Endothelial cell of umbilical vein (primary cell): ENCODE measurements around the gene ABCA9. TPM values are rescaled to one million over a fixed set of nuclear protein-coding genes. Genes with fewer than 3 reads are reported as not detected.

ENCODE experiments used
- BruUV-seq: library from RNA; stranded (reverse); fragments of 400-500 nt; replicated peaks from 2 replicates; lab custom pipeline; 2021; lab: Mats Ljungman, UMichigan
- CTCF ChIA-PET: fragments of 300-600, 350-600 bp; sonication (Branson Sonifier 250); formaldehyde crosslinking; loops from one replicate; lab custom pipeline; 2021; ENCODE audit warnings: antibody characterized with exemption, inconsistent platforms; lab: Charles Lee
- POLR2A ChIA-PET: fragments of 300-600, 350-600 bp; sonication (Branson Sonifier 250); formaldehyde crosslinking; loops from one replicate; lab custom pipeline; 2021; ENCODE audit warnings: antibody characterized with exemption, inconsistent platforms; lab: Charles Lee
- DNase-seq: peaks from one replicate; pipeline ENCODE4 v3.0.0-alpha.2; 2011; ENCODE audit warnings: low read depth, low spot score
- FAIRE-seq: peaks from 2 replicates; lab custom pipeline; 2011; peaks lifted over from hg19 to GRCh38; lab: Jason Lieb, UNC
- H2AFZ ChIP-seq: 2 replicates; pipeline ENCODE4 v1.6.0; 2012; ENCODE audit warnings: low read depth, low read length, control low read depth, inconsistent platforms
- H3K27ac ChIP-seq: 2 replicates; pipeline ENCODE4 v1.5.1; 2011; ENCODE audit warnings: low read depth, mild to moderate bottlenecking, control low read depth, low read length, moderate library complexity; ENCODE audit not compliant: insufficient read depth
- H3K27me3 ChIP-seq, 2 experiments: 2 replicates each; pipeline versions ENCODE4 v1.6.0 to v1.6.1; 2011; ENCODE audit warnings: low read length in 2 of 2, mixed read lengths in 1 of 2; ENCODE audit not compliant: control insufficient read depth in 2 of 2, insufficient read depth in 2 of 2
- H3K36me3 ChIP-seq, 2 experiments: 2 replicates in 1 of 2; 3 replicates in 1 of 2; pipeline ENCODE4 v1.5.1; 2011; ENCODE audit warnings: low read length in 2 of 2, mild to moderate bottlenecking in 1 of 2, moderate library complexity in 1 of 2; ENCODE audit not compliant: control insufficient read depth in 2 of 2, insufficient read depth in 2 of 2; ENCODE audit errors: extremely low read depth in 1 of 2
- H3K4me1 ChIP-seq: 3 replicates; pipeline ENCODE4 v1.5.1; 2011; ENCODE audit warnings: mild to moderate bottlenecking, low read length; ENCODE audit not compliant: control insufficient read depth, insufficient read depth; ENCODE audit errors: extremely low read depth
- H3K4me2 ChIP-seq: 2 replicates; pipeline ENCODE4 v1.6.1; 2011; ENCODE audit warnings: low read length, control low read depth, mixed read lengths; ENCODE audit not compliant: insufficient read depth
- H3K4me3 ChIP-seq, 3 experiments: fragments of 200-600 bp in 1 of 3; sonication (generic), shearing (Covaris generic) in 1 of 3; replicated peaks in 1 of 3; 2 replicates each; pipeline ENCODE4 v1.5.1; 2011 to 2016; ENCODE audit warnings: control low read depth in 3 of 3, low read length in 3 of 3, mild to moderate bottlenecking in 2 of 3, inconsistent platforms in 1 of 3, low read depth in 1 of 3, moderate library complexity in 1 of 3; ENCODE audit not compliant: insufficient read depth in 1 of 3
- H3K79me2 ChIP-seq: 2 replicates; pipeline ENCODE4 v1.6.0; 2012; ENCODE audit warnings: low read length, inconsistent platforms; ENCODE audit not compliant: control insufficient read depth, insufficient read depth
- H3K9ac ChIP-seq: replicated peaks from 2 replicates; pipeline ENCODE3; 2011; ENCODE audit warnings: low read length, control low read depth; ENCODE audit not compliant: insufficient read depth; ENCODE audit errors: extremely low read depth
- H3K9me1 ChIP-seq: replicated peaks from 3 replicates; pipeline ENCODE4 v1.6.0; 2011; ENCODE audit warnings: mild to moderate bottlenecking, low read length; ENCODE audit not compliant: control insufficient read depth, insufficient read depth; ENCODE audit errors: extremely low read depth
- H3K9me3 ChIP-seq: replicated peaks from 2 replicates; pipeline ENCODE4 v1.5.1; 2012; ENCODE audit warnings: low read length, inconsistent platforms; ENCODE audit not compliant: control insufficient read depth, insufficient read depth
- H4K20me1 ChIP-seq: replicated peaks from 2 replicates; pipeline ENCODE3; 2011; ENCODE audit warnings: mild to moderate bottlenecking, low read length; ENCODE audit not compliant: control insufficient read depth, insufficient read depth; ENCODE audit errors: extremely low read depth
- FOS ChIP-seq: IDR thresholded peaks from 2 replicates; pipeline ENCODE4 v1.6.1; 2011; ENCODE audit warnings: mild to moderate bottlenecking, low read length, moderate library complexity, borderline replicate concordance; ENCODE audit not compliant: insufficient read depth
- GATA2 ChIP-seq: IDR thresholded peaks from 2 replicates; pipeline ENCODE4 v1.7.0; 2011; ENCODE audit warnings: low read depth, mild to moderate bottlenecking, moderate library complexity, mixed read lengths, low read length; ENCODE audit not compliant: insufficient read length, insufficient read depth
- JUN ChIP-seq: IDR thresholded peaks from 2 replicates; pipeline ENCODE4 v1.6.1; 2011; ENCODE audit warnings: borderline replicate concordance, low read depth; ENCODE audit not compliant: insufficient read length, insufficient read depth
- MYC ChIP-seq: IDR thresholded peaks from one replicate; pipeline ENCODE4 v1.6.1; 2011; ENCODE audit warnings: mild to moderate bottlenecking, low read depth, low read length
- POLR2AphosphoS5 ChIP-seq: IDR thresholded peaks from 2 replicates; pipeline ENCODE4 v1.6.1; 2012; ENCODE audit warnings: low read depth, mild to moderate bottlenecking, control low read depth, low read length, moderate library complexity; ENCODE audit not compliant: insufficient read depth
- dilution Hi-C: fragments of 300-500 bp; cut with MboI; formaldehyde crosslinking; loops from one replicate; pipeline ENCODE4 v1.15.0; 2019; ENCODE audit warnings: low sequenced_read_pairs; ENCODE audit not compliant: extremely low pct_ligation_motif_present
- intact Hi-C: fragments of 100-400 bp; cut with micrococcal nuclease; formaldehyde crosslinking; loops from one replicate; pipeline ENCODE4 v1.10.0; 2022
- polyA plus RNA-seq, 4 experiments: library from polyadenylated mRNA; depleted of rRNA in 3 of 4; stranded (reverse) in 3 of 4; unstranded in 1 of 4; fragments of >200 nt; gene quantifications; 2 replicates each; pipeline versions ENCODE4 v1.2.1 to v1.2.3, GENCODE V29; 2011 to 2012; ENCODE audit warnings: missing spikeins in 1 of 4
- total RNA-seq: library from RNA; stranded (reverse); gene quantifications from 2 replicates; pipeline ENCODE4 v1.2.3, GENCODE V29; 2021
- TF ChIP-seq, protein P1 (sequence below), 2 donors: IDR thresholded peaks; 1 replicate in 1 of 2; 2 replicates in 1 of 2; pipeline ENCODE4 v1.5.1; 2011; ENCODE audit warnings: low read length in 2 of 2, mild to moderate bottlenecking in 2 of 2, moderate library complexity in 2 of 2, control low read depth in 1 of 2, inconsistent platforms in 1 of 2, low read depth in 1 of 2; ENCODE audit not compliant: insufficient read depth in 1 of 2; ENCODE audit errors: extremely low read depth in 1 of 2

Gene ABCA9
- total and polyA plus RNA-seq, 2 donors (not counting 3 experiments of a cell fraction or from before 2014, with no cell fraction given), result 2.7 to 7.7 TPM

DNA sequence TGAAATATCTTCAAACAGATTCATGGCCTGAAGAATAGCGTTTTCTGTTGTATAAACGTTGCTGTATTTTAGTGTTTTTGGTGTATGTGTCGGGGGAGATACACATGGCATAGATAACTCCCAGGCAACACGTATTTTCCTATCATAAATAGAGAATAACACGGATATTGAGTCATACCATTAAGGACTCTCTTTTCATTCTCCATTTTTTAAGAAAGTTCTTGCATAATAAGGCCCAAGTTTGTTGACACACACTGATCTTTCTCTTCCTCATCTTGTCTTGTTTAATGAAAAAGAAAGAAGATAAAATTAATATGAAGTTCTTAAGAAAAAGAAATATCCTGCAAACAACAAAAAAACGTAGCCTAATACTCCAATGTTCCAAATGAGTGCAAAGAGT is 119.0 kb downstream of the ABCA9 start:
- Histone ChIP-seq H3K4me1 (peaks cover 13% of the 10 kb centered on the region), H3K9ac (no peak overlapping the region), H3K4me2 (no peak overlapping the region), H4K20me1 (no peaks in the 10 kb centered on the region), H3K27me3 (no peaks in the 10 kb centered on the region), H2AFZ (no peak overlapping the region), H3K79me2 (no peaks in the 10 kb centered on the region), H3K9me1 (no peaks in the 10 kb centered on the region), H3K4me3 (no peak overlapping the region), H3K27ac (no peak overlapping the region), H3K36me3 (no peaks in the 10 kb centered on the region), H3K9me3 (no peaks in the 10 kb centered on the region)
- FAIRE-seq, result no peak
- no TSS peak for BruUV-seq
- POLR2A ChIA-PET, result no interaction called here
- CTCF ChIA-PET, result interaction anchor here (1.4 to 1.6 kb wide), 2 partner anchors 9 to 147 kb away, joined by 6 read pairs; no protein-coding TSS in a partner anchor
- no peak for DNase-seq
- dilution Hi-C loops, result no loop called here
- intact Hi-C loops, result no loop called here
- TF ChIP-seq GATA2, result no peak
- TF ChIP-seq, protein P1, sequence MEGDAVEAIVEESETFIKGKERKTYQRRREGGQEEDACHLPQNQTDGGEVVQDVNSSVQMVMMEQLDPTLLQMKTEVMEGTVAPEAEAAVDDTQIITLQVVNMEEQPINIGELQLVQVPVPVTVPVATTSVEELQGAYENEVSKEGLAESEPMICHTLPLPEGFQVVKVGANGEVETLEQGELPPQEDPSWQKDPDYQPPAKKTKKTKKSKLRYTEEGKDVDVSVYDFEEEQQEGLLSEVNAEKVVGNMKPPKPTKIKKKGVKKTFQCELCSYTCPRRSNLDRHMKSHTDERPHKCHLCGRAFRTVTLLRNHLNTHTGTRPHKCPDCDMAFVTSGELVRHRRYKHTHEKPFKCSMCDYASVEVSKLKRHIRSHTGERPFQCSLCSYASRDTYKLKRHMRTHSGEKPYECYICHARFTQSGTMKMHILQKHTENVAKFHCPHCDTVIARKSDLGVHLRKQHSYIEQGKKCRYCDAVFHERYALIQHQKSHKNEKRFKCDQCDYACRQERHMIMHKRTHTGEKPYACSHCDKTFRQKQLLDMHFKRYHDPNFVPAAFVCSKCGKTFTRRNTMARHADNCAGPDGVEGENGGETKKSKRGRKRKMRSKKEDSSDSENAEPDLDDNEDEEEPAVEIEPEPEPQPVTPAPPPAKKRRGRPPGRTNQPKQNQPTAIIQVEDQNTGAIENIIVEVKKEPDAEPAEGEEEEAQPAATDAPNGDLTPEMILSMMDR (IDR thresholded peaks at IDR 0.05; ENCODE audit: extremely low read depth in 1 of 2, insufficient read depth in 1 of 2, low read depth in 1 of 2, low read length in 2 of 2), result no peak

DNA sequence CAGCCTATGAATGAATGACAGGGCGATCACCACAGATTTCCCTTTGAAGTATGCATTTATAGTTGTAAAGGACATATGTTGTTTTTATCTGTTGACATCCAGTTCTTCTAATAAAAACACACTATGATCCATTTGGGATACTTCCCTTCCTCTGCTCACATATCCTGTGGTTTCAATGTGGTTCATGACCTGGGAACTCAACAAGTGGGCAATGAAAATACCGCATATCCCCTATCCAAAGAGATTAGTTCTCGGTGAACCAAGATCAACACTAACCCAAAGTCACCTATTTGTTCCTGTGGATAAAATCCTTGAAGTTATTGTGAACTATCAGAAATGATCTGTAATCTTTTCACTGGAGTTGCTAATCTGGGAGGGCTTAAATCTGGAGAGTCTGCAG is 121.5 kb downstream of the ABCA9 start:
- intact Hi-C loops (no loop called here), dilution Hi-C loops (no loop called here)
- peaks cover 13% of the 10 kb centered on the region for H3K4me1 ChIP-seq
- no peaks in the 10 kb centered on the region for H3K79me2 ChIP-seq
- DNase-seq (peak; percentile 90), FAIRE-seq (peak; percentile 68)
- TF ChIP-seq FOS (peak; percentile 13), MYC (no peak), GATA2 (peak; percentile 90), JUN (no peak), POLR2AphosphoS5 (peak; percentile 88)
- H3K4me2 ChIP-seq, result peak overlapping the region; percentile 20
- no peaks in the 10 kb centered on the region for H3K9me1 ChIP-seq
- no peak overlapping the region for H3K27ac ChIP-seq
- CTCF ChIA-PET, result interaction anchor here (1.0 kb wide), 2 partner anchors 16 to 28 kb away, joined by 3 read pairs; partner anchors contain the start of gene ABCA8
- POLR2A ChIA-PET, result no interaction called here
- no peak overlapping the region for H3K4me3 ChIP-seq
- no peak overlapping the region for H2AFZ ChIP-seq
- H3K36me3 ChIP-seq, result no peaks in the 10 kb centered on the region
- H3K27me3 ChIP-seq, result no peaks in the 10 kb centered on the region
- no peaks in the 10 kb centered on the region for H3K9me3 ChIP-seq
- BruUV-seq, result no TSS peak
- H4K20me1 ChIP-seq, result no peaks in the 10 kb centered on the region
- no peak overlapping the region for H3K9ac ChIP-seq
